Neural cell (in vitro differentiated cells): ENCODE results near the gene UBP1. TPM values are rescaled to one million over a fixed set of nuclear protein-coding genes. Genes with fewer than 3 reads are reported as not detected.
"Not testable (repeated sequence)": the region's sequence is repeated elsewhere in the genome, so short reads cannot be mapped to it uniquely, and the experiment has no call there.

ENCODE experiments used
- H2AFZ ChIP-seq: fragments of 200-600, 300-800 bp; sonication (generic), shearing (Covaris generic); 2 replicates; pipeline ENCODE4 v1.6.0; 2014; ENCODE audit warnings: low read depth, mild to moderate bottlenecking, antibody characterized with exemption, low read length, moderate library complexity
- H3F3A ChIP-seq: fragments of 200-600 bp; shearing (Covaris generic); 2 replicates; pipeline ENCODE4 v1.6.1; 2016; ENCODE audit warnings: mild to moderate bottlenecking, moderate library complexity, mixed read lengths, antibody characterized with exemption, low read length; ENCODE audit not compliant: insufficient read depth, poor library complexity, severe bottlenecking
- H3K27ac ChIP-seq: fragments of 200-600, 300-800 bp; sonication (generic), shearing (Covaris generic); 2 replicates; pipeline ENCODE4 v1.5.1; 2014; ENCODE audit warnings: mild to moderate bottlenecking, low read length, moderate library complexity
- H3K27me3 ChIP-seq: fragments of 300-800, 200-600 bp; sonication (generic), shearing (Covaris generic); 2 replicates; pipeline ENCODE4 v1.6.0; 2014; ENCODE audit warnings: mild to moderate bottlenecking, low read depth, low read length, moderate library complexity; ENCODE audit not compliant: insufficient read depth
- H3K36me3 ChIP-seq: fragments of 300-800, 200-600 bp; sonication (generic), shearing (Covaris generic); 2 replicates; pipeline ENCODE4 v1.5.1; 2014; ENCODE audit warnings: mild to moderate bottlenecking, antibody characterized with exemption, low read length, moderate library complexity; ENCODE audit not compliant: insufficient read depth
- H3K4me2 ChIP-seq: fragments of 300-800, 200-600 bp; sonication (generic), shearing (Covaris generic); 2 replicates; pipeline ENCODE4 v1.6.0; 2014; ENCODE audit warnings: mild to moderate bottlenecking, low read length
- H3K4me3 ChIP-seq: fragments of 300-800, 200-600 bp; sonication (generic), shearing (Covaris generic); 2 replicates; pipeline ENCODE4 v1.5.1; 2014; ENCODE audit warnings: mild to moderate bottlenecking, low read length, moderate library complexity
- H3K79me2 ChIP-seq: fragments of 200-600 bp; shearing (Covaris generic); replicated peaks from 2 replicates; pipeline ENCODE4 v1.6.0; 2014; ENCODE audit warnings: mild to moderate bottlenecking, low read length, moderate library complexity; ENCODE audit not compliant: insufficient read depth
- H3K9ac ChIP-seq: fragments of 300-800, 200-600 bp; sonication (generic), shearing (Covaris generic); 2 replicates; pipeline ENCODE4 v1.6.1; 2016; ENCODE audit warnings: mild to moderate bottlenecking, low read length, mixed read lengths
- H3K9me2 ChIP-seq: fragments of 200-600 bp; shearing (Covaris generic); 2 replicates; pipeline ENCODE4 v1.6.1; 2016; ENCODE audit warnings: mild to moderate bottlenecking, low read length, mixed read lengths; ENCODE audit not compliant: insufficient read depth
- H3K9me3 ChIP-seq: fragments of 200-600, 300-800 bp; sonication (generic), shearing (Covaris generic); 2 replicates; pipeline ENCODE4 v1.6.1; 2016; ENCODE audit warnings: mild to moderate bottlenecking, mixed run types, low read length, moderate library complexity, mixed read lengths
- H4K20me1 ChIP-seq: fragments of 200-600 bp; shearing (Covaris generic); 2 replicates; pipeline ENCODE4 v1.6.1; 2016; ENCODE audit warnings: mild to moderate bottlenecking, mixed run types; ENCODE audit not compliant: insufficient read depth
- EP300 ChIP-seq: fragments of 450-650 bp; conservative IDR thresholded peaks from 2 replicates; pipeline ENCODE4 v1.6.1; 2014; ENCODE audit warnings: antibody characterized with exemption, mild to moderate bottlenecking, moderate library complexity; ENCODE audit not compliant: poor library complexity, severe bottlenecking
- EZH2 ChIP-seq: fragments of 200-600, 300-800 bp; shearing (Covaris generic), sonication (generic); IDR thresholded peaks from 2 replicates; pipeline ENCODE4 v1.6.1; 2014; ENCODE audit warnings: antibody characterized with exemption, low read length, borderline replicate concordance, mild to moderate bottlenecking; ENCODE audit not compliant: insufficient read depth, poor library complexity, severe bottlenecking
- MXI1 ChIP-seq: fragments of 450-650 bp; conservative IDR thresholded peaks from 2 replicates; pipeline ENCODE4 v1.6.1; 2014; ENCODE audit warnings: antibody characterized with exemption, mild to moderate bottlenecking; ENCODE audit not compliant: poor library complexity, severe bottlenecking
- RAD21 ChIP-seq: fragments of 450-650 bp; conservative IDR thresholded peaks from 2 replicates; pipeline ENCODE4 v1.6.1; 2014; ENCODE audit warnings: antibody characterized with exemption, mild to moderate bottlenecking, moderate library complexity
- SMC3 ChIP-seq: fragments of 450-650 bp; conservative IDR thresholded peaks from 2 replicates; pipeline ENCODE4 v1.6.1; 2014; ENCODE audit warnings: antibody characterized with exemption, mild to moderate bottlenecking, moderate library complexity; ENCODE audit not compliant: poor library complexity
- TAF1 ChIP-seq: IDR thresholded peaks from 2 replicates; pipeline ENCODE4 v1.6.1; 2012; ENCODE audit warnings: low read depth
- polyA plus RNA-seq: library from polyadenylated mRNA; depleted of rRNA; stranded (reverse); fragments of >200 nt; gene quantifications from 2 replicates; pipeline ENCODE4 v1.2.3, GENCODE V29; 2014
- TF ChIP-seq, protein P1 (sequence below): fragments of 450-650 bp; IDR thresholded peaks from 2 replicates; pipeline ENCODE4 v1.5.1; 2014; ENCODE audit warnings: antibody characterized with exemption, mild to moderate bottlenecking, moderate library complexity; ENCODE audit not compliant: poor library complexity, severe bottlenecking
- TF ChIP-seq, protein P2 (sequence below): IDR thresholded peaks from 2 replicates; pipeline ENCODE4 v1.6.1; 2012; ENCODE audit warnings: borderline replicate concordance

Gene UBP1
- polyA plus RNA-seq, 1 donor from 2014 or later = 74.2 TPM

DNA sequence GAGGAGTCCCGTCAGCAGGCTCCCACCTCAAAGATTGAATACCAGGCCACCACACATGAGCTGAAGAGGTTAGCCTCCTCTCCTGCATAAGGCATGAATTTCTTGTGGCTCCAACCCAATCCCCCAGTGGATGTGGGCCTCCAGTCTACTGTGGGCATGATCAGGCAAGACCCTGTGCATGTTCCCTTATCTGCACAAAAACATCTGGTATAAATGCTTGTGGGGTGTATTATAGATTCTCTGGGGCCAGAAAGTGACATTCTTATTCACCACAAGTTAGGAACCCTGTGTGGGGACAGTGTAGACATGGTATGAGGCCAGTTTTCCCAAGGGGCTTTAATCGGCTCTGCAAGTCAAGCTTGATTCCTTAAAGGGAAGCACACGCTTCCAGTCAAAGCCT is 18.2 kb upstream of the UBP1 start:
- no peak overlapping the region for H3K4me2 ChIP-seq
- TF ChIP-seq, protein P1, sequence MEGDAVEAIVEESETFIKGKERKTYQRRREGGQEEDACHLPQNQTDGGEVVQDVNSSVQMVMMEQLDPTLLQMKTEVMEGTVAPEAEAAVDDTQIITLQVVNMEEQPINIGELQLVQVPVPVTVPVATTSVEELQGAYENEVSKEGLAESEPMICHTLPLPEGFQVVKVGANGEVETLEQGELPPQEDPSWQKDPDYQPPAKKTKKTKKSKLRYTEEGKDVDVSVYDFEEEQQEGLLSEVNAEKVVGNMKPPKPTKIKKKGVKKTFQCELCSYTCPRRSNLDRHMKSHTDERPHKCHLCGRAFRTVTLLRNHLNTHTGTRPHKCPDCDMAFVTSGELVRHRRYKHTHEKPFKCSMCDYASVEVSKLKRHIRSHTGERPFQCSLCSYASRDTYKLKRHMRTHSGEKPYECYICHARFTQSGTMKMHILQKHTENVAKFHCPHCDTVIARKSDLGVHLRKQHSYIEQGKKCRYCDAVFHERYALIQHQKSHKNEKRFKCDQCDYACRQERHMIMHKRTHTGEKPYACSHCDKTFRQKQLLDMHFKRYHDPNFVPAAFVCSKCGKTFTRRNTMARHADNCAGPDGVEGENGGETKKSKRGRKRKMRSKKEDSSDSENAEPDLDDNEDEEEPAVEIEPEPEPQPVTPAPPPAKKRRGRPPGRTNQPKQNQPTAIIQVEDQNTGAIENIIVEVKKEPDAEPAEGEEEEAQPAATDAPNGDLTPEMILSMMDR = no peak
- TF ChIP-seq EZH2 (no peak), SMC3 (no peak), EP300 (no peak)
- H3K9me2 ChIP-seq = no peaks in the 10 kb centered on the region
- no peak overlapping the region for H2AFZ ChIP-seq
- H3F3A ChIP-seq = no peaks in the 10 kb centered on the region
- no peak overlapping the region for H3K4me3 ChIP-seq
- no peak overlapping the region for H3K9ac ChIP-seq
- no peak overlapping the region for H3K27ac ChIP-seq
- H3K9me3 ChIP-seq = no peaks in the 10 kb centered on the region
- no peaks in the 10 kb centered on the region for H3K27me3 ChIP-seq
- H4K20me1 ChIP-seq = no peaks in the 10 kb centered on the region
- H3K79me2 ChIP-seq = no peaks in the 10 kb centered on the region
- H3K36me3 ChIP-seq = no peaks in the 10 kb centered on the region

DNA sequence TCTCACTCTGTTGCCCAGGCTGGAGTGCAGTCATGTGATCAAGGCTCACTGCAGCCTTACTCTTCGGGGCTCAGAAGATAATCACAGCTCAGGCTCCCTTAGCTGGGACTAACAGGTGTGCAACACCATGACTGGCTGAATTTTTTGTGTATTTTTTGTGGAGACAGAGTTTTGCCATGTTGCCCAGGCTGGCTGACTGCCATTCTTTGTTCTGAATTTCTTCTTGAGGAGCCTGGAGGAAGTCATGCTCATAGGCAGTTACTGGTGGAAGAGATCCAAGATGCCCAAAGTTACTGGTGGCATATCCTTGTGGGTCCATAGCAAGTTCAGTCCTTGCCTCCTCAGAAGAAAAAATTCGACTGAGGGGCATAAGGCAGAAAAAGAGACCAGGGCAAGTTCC is 16.6 kb upstream of the UBP1 start:
- no peaks in the 10 kb centered on the region for H3K36me3 ChIP-seq
- H3K4me2 ChIP-seq = no peak overlapping the region
- no peak overlapping the region for H3K27ac ChIP-seq
- H3F3A ChIP-seq = no peaks in the 10 kb centered on the region
- no peak overlapping the region for H3K4me3 ChIP-seq
- H3K9me2 ChIP-seq = no peaks in the 10 kb centered on the region
- no peaks in the 10 kb centered on the region for H4K20me1 ChIP-seq
- no peak for TF ChIP-seq SMC3
- no peak overlapping the region for H3K9ac ChIP-seq
- no peaks in the 10 kb centered on the region for H3K79me2 ChIP-seq
- H3K9me3 ChIP-seq = no peaks in the 10 kb centered on the region
- H3K27me3 ChIP-seq = no peaks in the 10 kb centered on the region
- no peak overlapping the region for H2AFZ ChIP-seq

DNA sequence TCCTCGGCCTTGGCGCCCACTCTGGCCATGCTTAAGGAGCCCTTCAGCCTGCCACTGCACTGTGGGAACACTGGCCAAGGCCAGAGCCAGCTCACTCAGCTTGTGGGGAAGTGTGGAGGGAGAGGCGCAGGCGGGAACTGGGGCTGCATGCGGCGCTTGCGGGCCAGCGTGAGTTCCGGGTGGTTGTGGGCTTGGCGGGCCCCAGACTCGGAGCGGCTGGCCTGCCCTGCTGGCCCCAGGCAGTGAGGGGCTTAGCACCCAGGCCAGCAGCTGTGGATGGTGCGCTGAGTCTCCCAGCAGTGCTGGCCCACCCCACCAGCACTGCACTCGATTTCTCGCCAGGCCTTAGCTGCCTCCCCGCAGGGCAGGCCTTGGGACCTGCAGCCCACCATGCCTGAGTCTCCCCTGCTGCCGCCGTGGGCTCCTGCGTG is 13.1 kb upstream of the UBP1 start:
- TF ChIP-seq TAF1 = no peak
- no peak for TF ChIP-seq SMC3
- TF ChIP-seq RAD21 = no peak
- TF ChIP-seq, protein P1 = no peak
- TF ChIP-seq MXI1 = no peak
- TF ChIP-seq, protein P2, sequence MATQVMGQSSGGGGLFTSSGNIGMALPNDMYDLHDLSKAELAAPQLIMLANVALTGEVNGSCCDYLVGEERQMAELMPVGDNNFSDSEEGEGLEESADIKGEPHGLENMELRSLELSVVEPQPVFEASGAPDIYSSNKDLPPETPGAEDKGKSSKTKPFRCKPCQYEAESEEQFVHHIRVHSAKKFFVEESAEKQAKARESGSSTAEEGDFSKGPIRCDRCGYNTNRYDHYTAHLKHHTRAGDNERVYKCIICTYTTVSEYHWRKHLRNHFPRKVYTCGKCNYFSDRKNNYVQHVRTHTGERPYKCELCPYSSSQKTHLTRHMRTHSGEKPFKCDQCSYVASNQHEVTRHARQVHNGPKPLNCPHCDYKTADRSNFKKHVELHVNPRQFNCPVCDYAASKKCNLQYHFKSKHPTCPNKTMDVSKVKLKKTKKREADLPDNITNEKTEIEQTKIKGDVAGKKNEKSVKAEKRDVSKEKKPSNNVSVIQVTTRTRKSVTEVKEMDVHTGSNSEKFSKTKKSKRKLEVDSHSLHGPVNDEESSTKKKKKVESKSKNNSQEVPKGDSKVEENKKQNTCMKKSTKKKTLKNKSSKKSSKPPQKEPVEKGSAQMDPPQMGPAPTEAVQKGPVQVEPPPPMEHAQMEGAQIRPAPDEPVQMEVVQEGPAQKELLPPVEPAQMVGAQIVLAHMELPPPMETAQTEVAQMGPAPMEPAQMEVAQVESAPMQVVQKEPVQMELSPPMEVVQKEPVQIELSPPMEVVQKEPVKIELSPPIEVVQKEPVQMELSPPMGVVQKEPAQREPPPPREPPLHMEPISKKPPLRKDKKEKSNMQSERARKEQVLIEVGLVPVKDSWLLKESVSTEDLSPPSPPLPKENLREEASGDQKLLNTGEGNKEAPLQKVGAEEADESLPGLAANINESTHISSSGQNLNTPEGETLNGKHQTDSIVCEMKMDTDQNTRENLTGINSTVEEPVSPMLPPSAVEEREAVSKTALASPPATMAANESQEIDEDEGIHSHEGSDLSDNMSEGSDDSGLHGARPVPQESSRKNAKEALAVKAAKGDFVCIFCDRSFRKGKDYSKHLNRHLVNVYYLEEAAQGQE = no peak
- Histone ChIP-seq H3K27me3 (no peaks in the 10 kb centered on the region), H3K4me3 (no peak overlapping the region), H3F3A (no peaks in the 10 kb centered on the region), H3K36me3 (no peaks in the 10 kb centered on the region), H3K9me2 (no peaks in the 10 kb centered on the region), H3K9me3 (no peaks in the 10 kb centered on the region), H2AFZ (no peak overlapping the region), H3K27ac (no peak overlapping the region), H3K9ac (no peak overlapping the region), H3K79me2 (no peaks in the 10 kb centered on the region), H4K20me1 (no peaks in the 10 kb centered on the region), H3K4me2 (no peak overlapping the region)

DNA sequence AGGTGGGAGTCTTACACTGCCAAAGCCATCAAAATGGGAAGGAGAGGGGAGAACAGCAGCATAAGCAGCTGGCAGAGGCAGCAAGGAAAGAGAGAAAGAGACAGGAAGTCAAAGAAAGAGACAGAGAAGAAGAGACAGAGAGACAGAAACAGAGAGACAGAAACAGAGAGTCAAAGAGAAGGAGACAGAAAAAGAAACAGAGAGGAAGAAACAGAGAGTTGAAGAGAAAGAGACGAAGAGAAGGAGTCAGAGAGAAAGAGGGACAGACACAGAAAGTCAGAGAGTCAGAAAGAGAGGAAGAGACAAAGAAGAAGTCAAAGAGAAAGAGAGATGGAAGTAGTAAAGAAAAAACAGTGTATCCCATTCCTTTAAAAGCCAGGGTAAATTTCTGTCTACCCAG is 11.8 kb upstream of the UBP1 start:
- H3K4me3 ChIP-seq, H3K9ac ChIP-seq, H3K4me2 ChIP-seq, H3K36me3 ChIP-seq, H3K27ac ChIP-seq, H3K9me3 ChIP-seq, H4K20me1 ChIP-seq, H3K79me2 ChIP-seq, H3F3A ChIP-seq, H3K9me2 ChIP-seq, H2AFZ ChIP-seq, H3K27me3 ChIP-seq: not testable (repeated sequence)
